ENCODE results near the gene PLAU.
"Not testable (repeated sequence)": the region's sequence is repeated elsewhere in the genome, so short reads cannot be mapped to it uniquely, and the experiment has no call there.

Gene PLAU

GRCh38 chr10:73919481-73919880 lies 8.5 kb downstream of the PLAU start:
- H3K4me3 Mint-ChIP-seq, H3K27me3 Mint-ChIP-seq: not testable (repeated sequence)

GRCh38 chr10:73920089-73920488 lies 9.2 kb downstream of the PLAU start:
- H3K36me3 Mint-ChIP-seq: no peaks in the 10 kb centered on the region
- ATAC-seq: peak; percentile 75

More at GRCh38 chr10:73919481-73919880, 8.5 kb downstream of the PLAU start:
- not testable (repeated sequence) for ATAC-seq, H3K9me3 Mint-ChIP-seq, H3K36me3 Mint-ChIP-seq
- H3K27ac Mint-ChIP-seq: peak overlapping the region; percentile 73
- H3K4me1 Mint-ChIP-seq: peaks cover 16% of the 10 kb centered on the region

GRCh38 chr10:73922007-73922863 lies 11.3 kb downstream of the PLAU start:
- peaks cover 24% of the 10 kb centered on the region for H3K4me1 Mint-ChIP-seq
- no peak for ATAC-seq
- no peak overlapping the region for H3K4me3 Mint-ChIP-seq
- H3K36me3 Mint-ChIP-seq: no peaks in the 10 kb centered on the region
- H3K27me3 Mint-ChIP-seq: no peaks in the 10 kb centered on the region
- H3K9me3 Mint-ChIP-seq: peaks cover 4% of the 10 kb centered on the region
- H3K27ac Mint-ChIP-seq: no peak overlapping the region

More at GRCh38 chr10:73920089-73920488, 9.2 kb downstream of the PLAU start:
- Mint-ChIP-seq H3K9me3 (peaks cover 4% of the 10 kb centered on the region), H3K4me3 (no peak overlapping the region), H3K4me1 (peaks cover 22% of the 10 kb centered on the region), H3K27ac (peak overlapping the region; percentile 73), H3K27me3 (no peaks in the 10 kb centered on the region)

- Mint-ChIP-seq H3K4me1 (peaks cover 24% of the 10 kb centered on the region), H3K27me3 (no peaks in the 10 kb centered on the region), H3K27ac (no peak overlapping the region), H3K9me3 (peaks cover 4% of the 10 kb centered on the region), H3K4me3 (no peak overlapping the region), H3K36me3 (no peaks in the 10 kb centered on the region)
- ATAC-seq: no peak
Observed at GRCh38 chr10:73922864-73923133, 11.9 kb downstream of the PLAU start.

GRCh38 chr10:73923935-73924598 lies 13.1 kb downstream of the PLAU start:
- Mint-ChIP-seq H3K27ac (no peak overlapping the region), H3K27me3 (no peaks in the 10 kb centered on the region), H3K9me3 (no peaks in the 10 kb centered on the region), H3K4me1 (peaks cover 24% of the 10 kb centered on the region), H3K36me3 (no peaks in the 10 kb centered on the region), H3K4me3 (no peak overlapping the region)
- no peak for ATAC-seq

GRCh38 chr10:73924935-73925334 lies 14.0 kb downstream of the PLAU start:
- Mint-ChIP-seq H3K27ac (peak overlapping the region; percentile 1), H3K4me3 (no peak overlapping the region), H3K4me1 (peaks cover 23% of the 10 kb centered on the region), H3K9me3 (no peaks in the 10 kb centered on the region), H3K36me3 (no peaks in the 10 kb centered on the region), H3K27me3 (no peaks in the 10 kb centered on the region)
- ATAC-seq: no peak

- Mint-ChIP-seq H3K4me3 (no peak overlapping the region), H3K27me3 (no peaks in the 10 kb centered on the region), H3K36me3 (no peaks in the 10 kb centered on the region), H3K4me1 (peaks cover 17% of the 10 kb centered on the region), H3K27ac (peak overlapping the region; percentile 1), H3K9me3 (no peaks in the 10 kb centered on the region)
- ATAC-seq: no peak
Observed at GRCh38 chr10:73925539-73925938, 14.6 kb downstream of the PLAU start.

- H3K9me3 Mint-ChIP-seq: no peaks in the 10 kb centered on the region
- H3K36me3 Mint-ChIP-seq: no peaks in the 10 kb centered on the region
- H3K27me3 Mint-ChIP-seq: no peaks in the 10 kb centered on the region
- no peak for ATAC-seq
- peaks cover 17% of the 10 kb centered on the region for H3K4me1 Mint-ChIP-seq
- no peak overlapping the region for H3K4me3 Mint-ChIP-seq
- H3K27ac Mint-ChIP-seq: no peak overlapping the region
Observed at GRCh38 chr10:73926152-73926764, 15.3 kb downstream of the PLAU start.

GRCh38 chr10:73930630-73931327 lies 19.8 kb downstream of the PLAU start:
- H3K27me3 Mint-ChIP-seq, H3K36me3 Mint-ChIP-seq, ATAC-seq, H3K9me3 Mint-ChIP-seq, H3K4me3 Mint-ChIP-seq, H3K27ac Mint-ChIP-seq: not testable (repeated sequence)
- peaks cover 21% of the 10 kb centered on the region for H3K4me1 Mint-ChIP-seq

- no peaks in the 10 kb centered on the region for H3K27me3 Mint-ChIP-seq
- no peaks in the 10 kb centered on the region for H3K36me3 Mint-ChIP-seq
- H3K4me3 Mint-ChIP-seq: peak overlapping the region; percentile 16
- H3K9me3 Mint-ChIP-seq: no peaks in the 10 kb centered on the region
- H3K4me1 Mint-ChIP-seq: peaks cover 18% of the 10 kb centered on the region
- peak overlapping the region; percentile 91 for H3K27ac Mint-ChIP-seq
- ATAC-seq: peak; percentile 82
Observed at GRCh38 chr10:73931767-73932619, 21.1 kb downstream of the PLAU start.

GRCh38 chr10:73932620-73933112 lies 21.7 kb downstream of the PLAU start:
- peaks cover 18% of the 10 kb centered on the region for H3K4me1 Mint-ChIP-seq
- H3K27me3 Mint-ChIP-seq: no peaks in the 10 kb centered on the region
- no peak overlapping the region for H3K4me3 Mint-ChIP-seq
- ATAC-seq: peak; percentile 76
- no peaks in the 10 kb centered on the region for H3K36me3 Mint-ChIP-seq
- H3K27ac Mint-ChIP-seq: peak overlapping the region; percentile 91
- H3K9me3 Mint-ChIP-seq: no peaks in the 10 kb centered on the region

GRCh38 chr10:73934074-73934473 lies 23.1 kb downstream of the PLAU start:
- no peak overlapping the region for H3K4me3 Mint-ChIP-seq
- ATAC-seq: no peak

GRCh38 chr10:73935895-73936294 lies 25.0 kb downstream of the PLAU start:
- H3K4me1 Mint-ChIP-seq: peaks cover 24% of the 10 kb centered on the region
- no peaks in the 10 kb centered on the region for H3K9me3 Mint-ChIP-seq
- H3K27ac Mint-ChIP-seq: no peak overlapping the region
- H3K4me3 Mint-ChIP-seq: no peak overlapping the region
- no peaks in the 10 kb centered on the region for H3K36me3 Mint-ChIP-seq
- no peaks in the 10 kb centered on the region for H3K27me3 Mint-ChIP-seq
- ATAC-seq: no peak

More at GRCh38 chr10:73934074-73934473, 23.1 kb downstream of the PLAU start:
- Mint-ChIP-seq H3K27me3 (no peaks in the 10 kb centered on the region), H3K9me3 (no peaks in the 10 kb centered on the region), H3K36me3 (no peaks in the 10 kb centered on the region), H3K4me1 (peaks cover 18% of the 10 kb centered on the region), H3K27ac (no peak overlapping the region)

GRCh38 chr10:73937333-73938043 lies 26.6 kb downstream of the PLAU start:
- Mint-ChIP-seq H3K9me3 (no peaks in the 10 kb centered on the region), H3K4me1 (peaks cover 16% of the 10 kb centered on the region), H3K36me3 (no peaks in the 10 kb centered on the region), H3K27ac (peak overlapping the region; percentile 50), H3K27me3 (no peaks in the 10 kb centered on the region), H3K4me3 (no peak overlapping the region)
- ATAC-seq: no peak

Data from stimulated activated memory B cell treated with anti-CD40 and anti-IgM and Interleukin-4, amounts not matched to agents 10 μg/mL and 1 μg/mL and 100 μg/mL, for 72 hours (primary cell).